Measurements from ENCODE around the gene ITGA11.

The ITGA11 gene

DNA sequence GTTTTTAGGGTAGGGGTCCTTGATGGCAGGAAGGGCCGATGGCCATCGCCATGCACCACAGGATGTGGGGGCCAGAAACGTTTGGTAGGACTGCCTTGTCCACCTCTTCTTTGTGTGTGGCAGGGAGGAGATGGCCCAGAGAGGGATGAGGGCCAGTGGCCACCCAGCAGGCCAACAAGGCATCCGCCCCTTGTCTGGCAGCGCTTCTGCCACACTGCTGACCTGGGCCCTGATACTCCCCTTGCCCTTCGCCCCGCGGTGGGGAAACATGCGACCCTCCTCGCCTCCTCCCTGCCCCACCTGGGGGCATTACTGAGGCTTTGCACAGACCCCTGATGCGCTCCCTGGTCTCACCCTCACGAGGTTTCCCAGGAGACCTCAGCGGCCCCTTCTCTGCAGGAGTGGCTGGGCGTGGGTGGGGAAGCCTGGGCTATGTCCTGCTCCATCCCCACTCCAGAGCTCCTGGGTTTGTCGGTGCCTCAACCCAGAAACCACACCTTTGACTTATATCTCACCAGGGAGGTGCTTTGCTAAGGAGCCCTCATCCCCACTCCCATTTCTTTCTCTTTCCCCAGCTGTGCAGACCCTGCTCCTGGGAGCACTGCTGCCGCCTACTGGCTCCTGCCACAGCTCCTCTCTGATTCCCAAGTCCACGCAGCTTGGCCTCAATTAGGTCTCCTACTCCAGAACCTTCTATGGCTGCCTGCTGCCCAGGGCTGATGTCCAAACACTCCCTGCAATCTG lies 115.7 kb downstream of the ITGA11 start:
- Histone ChIP-seq H3K36me3 (ENCODE audit: control insufficient read depth in 1 of 2, insufficient read depth in 2 of 2, low read length in 2 of 2) (peaks cover 0 to 3% of the 10 kb centered on the region in 2 donors), H3K27me3 (ENCODE audit: low read depth, low read length) (no peaks in the 10 kb centered on the region), H3K9me3 (ENCODE audit: control insufficient read depth in 1 of 2, low read length in 2 of 2) (no peaks in the 10 kb centered on the region), H3K4me3 (ENCODE audit: low read depth in 1 of 2, low read length in 2 of 2) (no peak overlapping the region), H3K27ac (ENCODE audit: low read length) (no peak overlapping the region), H3K4me1 (ENCODE audit: control insufficient read depth in 1 of 2, insufficient read depth in 2 of 2, low read length in 2 of 2) (no peaks in the 10 kb centered on the region)

DNA sequence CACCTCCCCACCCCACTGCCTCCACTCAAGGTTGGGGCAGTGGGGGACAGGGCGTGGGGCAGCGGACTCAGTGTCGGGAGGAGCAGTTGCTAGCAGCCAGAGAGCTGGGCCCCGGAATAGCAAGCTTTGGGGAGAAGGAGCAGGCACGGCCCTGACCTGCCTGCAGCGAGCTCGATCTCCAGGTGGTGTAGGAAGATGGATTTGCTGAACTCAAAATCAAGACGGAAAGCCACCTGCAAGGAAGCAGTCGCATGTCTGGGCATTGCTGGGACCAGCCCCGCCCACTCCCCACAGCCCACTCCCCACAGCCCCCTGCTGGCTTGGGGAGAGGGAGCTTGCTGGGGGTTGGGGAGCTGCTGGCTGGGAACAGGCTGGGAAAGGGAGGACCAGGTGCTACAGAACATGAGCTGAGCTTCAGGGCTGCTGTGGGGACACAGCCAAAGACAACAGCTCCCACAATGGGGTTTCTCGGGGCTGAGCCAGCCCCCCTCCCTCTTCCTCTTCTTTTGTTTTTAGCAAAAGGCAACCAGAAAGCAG lies 116.4 kb downstream of the ITGA11 start:
- peaks cover 0 to 3% of the 10 kb centered on the region in 2 donors for H3K36me3 ChIP-seq (ENCODE audit: control insufficient read depth in 1 of 2, insufficient read depth in 2 of 2, low read length in 2 of 2)
- H3K4me3 ChIP-seq (ENCODE audit: low read depth in 1 of 2, low read length in 2 of 2), result no peak overlapping the region
- no peaks in the 10 kb centered on the region for H3K27me3 ChIP-seq (ENCODE audit: low read depth, low read length)
- H3K4me1 ChIP-seq (ENCODE audit: control insufficient read depth in 1 of 2, insufficient read depth in 2 of 2, low read length in 2 of 2), result no peaks in the 10 kb centered on the region
- H3K9me3 ChIP-seq (ENCODE audit: control insufficient read depth in 1 of 2, low read length in 2 of 2), result no peaks in the 10 kb centered on the region
- no peak overlapping the region for H3K27ac ChIP-seq (ENCODE audit: low read length)

DNA sequence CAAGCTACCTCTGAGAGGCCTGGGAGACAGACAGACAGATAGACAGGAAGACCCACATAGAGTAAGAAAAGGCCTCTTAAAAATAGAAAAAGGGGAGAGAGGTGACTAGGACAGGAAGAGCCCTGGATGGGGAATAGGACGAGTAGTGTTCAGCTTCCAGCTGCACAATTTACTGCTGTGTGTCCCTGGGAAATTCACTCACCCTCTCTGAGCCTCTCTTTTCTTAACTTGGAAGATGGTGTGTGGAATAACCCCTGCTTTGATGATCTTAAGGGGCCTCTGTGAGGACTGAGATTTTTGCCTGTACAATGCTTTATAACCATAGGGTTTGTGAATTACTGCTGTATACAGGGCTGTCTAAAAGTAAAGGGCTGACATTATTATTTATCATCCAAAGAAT lies 116.9 kb downstream of the ITGA11 start:
- Histone ChIP-seq H3K4me3 (ENCODE audit: low read depth in 1 of 2, low read length in 2 of 2) (no peak overlapping the region), H3K4me1 (ENCODE audit: control insufficient read depth in 1 of 2, insufficient read depth in 2 of 2, low read length in 2 of 2) (no peaks in the 10 kb centered on the region), H3K27ac (ENCODE audit: low read length) (no peak overlapping the region), H3K27me3 (ENCODE audit: low read depth, low read length) (no peaks in the 10 kb centered on the region), H3K36me3 (ENCODE audit: control insufficient read depth in 1 of 2, insufficient read depth in 2 of 2, low read length in 2 of 2) (peaks cover 0 to 3% of the 10 kb centered on the region in 2 donors), H3K9me3 (ENCODE audit: control insufficient read depth in 1 of 2, low read length in 2 of 2) (no peaks in the 10 kb centered on the region)

DNA sequence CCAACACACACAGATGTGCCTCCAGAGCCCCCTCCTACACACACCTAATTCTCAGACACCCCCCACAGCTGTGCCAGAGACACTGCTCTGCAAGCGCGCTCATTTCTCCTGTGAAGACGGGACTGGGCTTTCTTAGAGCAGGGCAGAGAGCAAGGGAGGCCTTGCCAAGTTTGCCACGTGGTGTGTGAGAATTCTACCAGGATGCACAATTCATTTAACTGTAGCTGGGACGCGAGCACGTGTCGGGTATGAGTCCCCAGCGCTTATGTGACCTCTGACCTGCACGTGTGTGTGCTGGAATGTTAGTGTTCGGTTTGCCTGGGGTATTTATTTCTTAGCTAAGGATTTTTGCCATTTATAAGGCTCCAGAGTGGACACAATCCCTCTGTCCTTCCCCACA lies 117.4 kb downstream of the ITGA11 start:
- no peaks in the 10 kb centered on the region for H3K9me3 ChIP-seq (ENCODE audit: control insufficient read depth in 1 of 2, low read length in 2 of 2)
- H3K4me3 ChIP-seq (ENCODE audit: low read depth in 1 of 2, low read length in 2 of 2), result no peak overlapping the region
- no peaks in the 10 kb centered on the region for H3K27me3 ChIP-seq (ENCODE audit: low read depth, low read length)
- peaks cover 0 to 3% of the 10 kb centered on the region in 2 donors for H3K36me3 ChIP-seq (ENCODE audit: control insufficient read depth in 1 of 2, insufficient read depth in 2 of 2, low read length in 2 of 2)
- H3K27ac ChIP-seq (ENCODE audit: low read length), result no peak overlapping the region
- no peaks in the 10 kb centered on the region for H3K4me1 ChIP-seq (ENCODE audit: control insufficient read depth in 1 of 2, insufficient read depth in 2 of 2, low read length in 2 of 2)

DNA sequence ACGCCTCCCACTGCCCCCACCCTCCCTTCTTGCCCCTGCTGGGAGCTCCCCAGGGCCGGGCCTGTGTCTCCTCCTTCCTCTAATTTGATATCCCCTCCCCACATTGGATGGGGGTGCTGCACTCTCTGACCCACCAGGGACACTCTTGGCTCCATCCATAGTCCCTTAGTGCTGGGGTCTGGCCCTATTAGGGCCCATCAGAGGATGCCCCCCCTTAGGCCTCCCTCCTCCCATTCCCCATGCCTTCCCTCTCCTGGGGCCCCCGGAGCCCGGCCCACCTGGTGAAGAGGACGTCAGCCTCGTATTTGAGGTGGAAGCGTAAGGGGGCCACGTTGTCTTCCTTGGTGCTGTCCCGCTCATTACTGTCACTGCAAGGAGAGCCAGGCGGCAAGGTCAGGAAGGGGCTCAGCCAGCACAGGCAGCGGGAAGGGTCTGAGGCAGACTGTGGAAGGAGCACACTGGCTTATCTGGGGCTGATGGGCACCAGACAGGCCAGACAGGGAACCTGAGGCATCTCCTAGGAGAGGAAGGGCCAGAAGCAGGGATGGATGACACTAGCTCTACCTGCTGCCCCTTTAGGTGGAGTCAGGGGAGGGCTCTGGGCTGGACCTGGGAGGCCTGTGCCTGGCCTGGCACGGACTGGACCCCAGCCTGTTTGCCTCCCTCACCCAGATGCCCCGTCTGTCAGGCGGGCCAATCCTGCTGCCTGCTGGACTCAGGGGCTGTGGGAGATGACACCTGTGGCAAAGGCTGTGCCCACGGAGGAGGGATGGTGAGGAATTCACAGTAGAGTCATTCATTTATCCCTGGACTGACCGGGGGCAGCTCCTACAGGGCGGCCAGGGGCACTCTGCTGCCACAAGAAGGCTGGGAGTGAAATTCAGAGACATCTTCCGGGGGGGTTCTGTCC lies 118.2 kb downstream of the ITGA11 start:
- Histone ChIP-seq H3K4me1 (ENCODE audit: control insufficient read depth in 1 of 2, insufficient read depth in 2 of 2, low read length in 2 of 2) (no peaks in the 10 kb centered on the region), H3K27ac (ENCODE audit: low read length) (no peak overlapping the region), H3K27me3 (ENCODE audit: low read depth, low read length) (no peaks in the 10 kb centered on the region), H3K4me3 (ENCODE audit: low read depth in 1 of 2, low read length in 2 of 2) (no peak overlapping the region), H3K36me3 (ENCODE audit: control insufficient read depth in 1 of 2, insufficient read depth in 2 of 2, low read length in 2 of 2) (peaks cover 0 to 3% of the 10 kb centered on the region in 2 donors), H3K9me3 (ENCODE audit: control insufficient read depth in 1 of 2, low read length in 2 of 2) (no peaks in the 10 kb centered on the region)

DNA sequence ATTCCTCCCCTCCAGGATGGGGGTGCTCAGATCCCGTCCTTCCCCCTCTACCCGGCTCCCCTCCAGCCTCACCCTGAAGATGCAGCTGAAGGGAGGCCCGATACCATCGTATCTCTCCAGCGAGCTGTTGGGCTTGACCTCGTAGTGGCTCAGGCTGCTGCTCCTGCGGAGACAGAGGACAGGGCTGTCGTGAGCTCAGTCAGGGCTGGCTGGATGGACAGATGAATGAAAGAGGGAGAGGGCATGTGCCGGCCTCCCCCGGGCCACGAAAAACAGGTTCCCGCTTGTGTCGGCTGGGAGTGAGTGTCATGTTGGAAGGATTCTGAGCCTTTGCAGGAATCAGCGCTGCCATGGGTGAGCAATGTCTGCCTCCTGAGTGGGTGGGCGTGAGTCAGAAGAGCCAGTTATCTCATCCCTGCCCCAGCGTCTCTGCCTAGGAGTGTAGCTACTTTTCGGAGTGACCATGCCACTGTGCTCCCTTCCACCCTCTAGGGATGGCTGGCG lies 119.2 kb downstream of the ITGA11 start:
- H3K27ac ChIP-seq (ENCODE audit: low read length), result no peak overlapping the region
- no peaks in the 10 kb centered on the region for H3K4me1 ChIP-seq (ENCODE audit: control insufficient read depth in 1 of 2, insufficient read depth in 2 of 2, low read length in 2 of 2)
- no peak overlapping the region for H3K4me3 ChIP-seq (ENCODE audit: low read depth in 1 of 2, low read length in 2 of 2)
- no peaks in the 10 kb centered on the region for H3K27me3 ChIP-seq (ENCODE audit: low read depth, low read length)
- no peaks in the 10 kb centered on the region for H3K9me3 ChIP-seq (ENCODE audit: control insufficient read depth in 1 of 2, low read length in 2 of 2)
- H3K36me3 ChIP-seq (ENCODE audit: control insufficient read depth in 1 of 2, insufficient read depth in 2 of 2, low read length in 2 of 2), result peaks cover 0 to 3% of the 10 kb centered on the region in 2 donors

DNA sequence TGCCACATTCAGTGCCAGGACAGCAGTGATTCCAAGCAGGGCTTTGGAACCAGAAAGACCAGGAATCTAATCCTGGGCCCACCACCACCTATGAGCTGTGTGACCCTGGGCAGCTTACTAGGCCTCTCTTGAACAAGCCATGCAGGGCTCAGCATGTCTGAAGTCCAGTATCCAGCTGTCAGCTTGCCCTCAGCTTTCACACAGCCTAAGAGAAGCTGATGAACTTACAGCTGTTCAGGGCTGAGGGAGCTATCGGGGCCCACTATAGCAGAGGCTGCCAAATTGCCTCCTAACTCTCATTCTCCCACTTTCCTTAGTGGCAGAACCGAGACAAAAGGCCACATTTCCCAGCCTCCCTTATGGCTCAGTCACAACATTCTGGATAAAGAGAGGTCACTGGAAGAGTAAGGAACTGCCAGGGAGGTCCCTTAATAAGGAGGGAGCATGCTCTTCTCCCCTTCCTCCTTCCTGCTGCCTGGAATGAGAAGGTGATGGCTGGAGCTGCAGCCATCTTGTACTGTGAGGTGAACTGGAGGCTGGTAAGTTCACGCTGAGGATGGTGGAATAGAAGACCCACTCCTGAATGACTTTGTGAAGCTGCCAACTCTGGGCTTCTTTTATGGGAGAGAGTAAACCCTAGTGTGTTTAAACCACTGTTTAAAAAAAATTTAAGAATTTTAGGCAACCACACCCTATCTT lies 120.0 kb downstream of the ITGA11 start:
- Histone ChIP-seq H3K27me3 (ENCODE audit: low read depth, low read length) (no peaks in the 10 kb centered on the region), H3K36me3 (ENCODE audit: control insufficient read depth in 1 of 2, insufficient read depth in 2 of 2, low read length in 2 of 2) (no peaks in the 10 kb centered on the region), H3K4me1 (ENCODE audit: control insufficient read depth in 1 of 2, insufficient read depth in 2 of 2, low read length in 2 of 2) (no peaks in the 10 kb centered on the region), H3K4me3 (ENCODE audit: low read depth in 1 of 2, low read length in 2 of 2) (no peak overlapping the region), H3K27ac (ENCODE audit: low read length) (no peak overlapping the region), H3K9me3 (ENCODE audit: control insufficient read depth in 1 of 2, low read length in 2 of 2) (no peaks in the 10 kb centered on the region)

DNA sequence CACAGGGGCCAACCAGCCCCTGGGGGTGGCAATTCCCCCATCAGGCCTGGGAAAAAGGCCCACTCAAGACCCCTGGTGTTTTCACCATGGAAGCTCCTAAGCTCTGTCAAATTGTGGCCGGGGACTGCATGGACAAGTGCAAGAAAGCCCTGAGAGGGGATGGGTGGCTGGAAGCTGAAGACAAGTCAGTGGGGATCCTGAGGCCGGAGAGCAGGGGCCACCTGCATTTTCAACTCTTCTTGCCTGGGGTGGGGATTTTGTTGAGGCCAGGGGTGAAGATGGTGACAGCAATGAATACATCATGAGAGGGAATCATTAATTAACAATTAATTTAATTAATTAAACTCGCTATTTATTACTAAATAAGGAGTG lies 120.5 kb downstream of the ITGA11 start:
- H3K36me3 ChIP-seq (ENCODE audit: control insufficient read depth in 1 of 2, insufficient read depth in 2 of 2, low read length in 2 of 2), result no peaks in the 10 kb centered on the region
- H3K27me3 ChIP-seq (ENCODE audit: low read depth, low read length), result no peaks in the 10 kb centered on the region
- H3K27ac ChIP-seq (ENCODE audit: low read length), result no peak overlapping the region
- no peaks in the 10 kb centered on the region for H3K9me3 ChIP-seq (ENCODE audit: control insufficient read depth in 1 of 2, low read length in 2 of 2)
- H3K4me3 ChIP-seq (ENCODE audit: low read depth in 1 of 2, low read length in 2 of 2), result no peak overlapping the region
- peaks cover 0 to 1% of the 10 kb centered on the region in 2 donors for H3K4me1 ChIP-seq (ENCODE audit: control insufficient read depth in 1 of 2, insufficient read depth in 2 of 2, low read length in 2 of 2)

DNA sequence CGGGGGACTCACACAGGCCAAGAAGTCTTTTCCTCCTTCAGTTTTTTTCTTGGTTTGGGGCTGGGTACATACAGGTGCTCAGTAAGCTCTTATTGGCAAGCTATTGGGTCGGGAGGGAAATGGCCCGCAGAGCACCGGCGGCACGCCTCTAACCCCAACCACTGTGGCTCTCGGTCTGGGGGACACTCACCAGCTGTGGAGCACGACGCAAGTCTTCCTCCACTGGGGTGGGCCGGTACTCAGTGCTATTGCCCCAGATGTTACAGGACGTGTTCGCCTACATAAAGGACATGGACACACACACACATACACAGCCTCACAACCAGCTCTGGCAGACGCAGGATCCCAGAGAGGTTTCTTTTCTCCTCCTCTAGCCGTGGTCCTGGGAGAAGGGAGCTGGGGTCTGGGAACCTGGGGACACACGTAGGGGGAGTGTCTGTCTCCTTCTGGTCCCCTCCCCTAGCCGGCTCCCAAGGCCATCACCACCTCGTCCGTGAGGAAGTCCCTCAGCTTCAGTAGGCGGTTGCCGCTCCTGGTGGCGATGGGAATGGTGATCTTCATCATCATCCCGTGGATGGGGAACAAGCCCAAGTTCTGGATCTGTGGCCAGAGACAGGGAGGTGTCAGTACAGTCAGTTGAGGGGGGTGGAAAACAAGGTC lies 121.0 kb downstream of the ITGA11 start:
- Histone ChIP-seq H3K9me3 (ENCODE audit: control insufficient read depth in 1 of 2, low read length in 2 of 2) (no peaks in the 10 kb centered on the region), H3K4me1 (ENCODE audit: control insufficient read depth in 1 of 2, insufficient read depth in 2 of 2, low read length in 2 of 2) (peaks cover 0 to 4% of the 10 kb centered on the region in 2 donors), H3K4me3 (ENCODE audit: low read depth in 1 of 2, low read length in 2 of 2) (no peak overlapping the region), H3K27me3 (ENCODE audit: low read depth, low read length) (no peaks in the 10 kb centered on the region), H3K27ac (ENCODE audit: low read length) (no peak overlapping the region), H3K36me3 (ENCODE audit: control insufficient read depth in 1 of 2, insufficient read depth in 2 of 2, low read length in 2 of 2) (no peaks in the 10 kb centered on the region)

DNA sequence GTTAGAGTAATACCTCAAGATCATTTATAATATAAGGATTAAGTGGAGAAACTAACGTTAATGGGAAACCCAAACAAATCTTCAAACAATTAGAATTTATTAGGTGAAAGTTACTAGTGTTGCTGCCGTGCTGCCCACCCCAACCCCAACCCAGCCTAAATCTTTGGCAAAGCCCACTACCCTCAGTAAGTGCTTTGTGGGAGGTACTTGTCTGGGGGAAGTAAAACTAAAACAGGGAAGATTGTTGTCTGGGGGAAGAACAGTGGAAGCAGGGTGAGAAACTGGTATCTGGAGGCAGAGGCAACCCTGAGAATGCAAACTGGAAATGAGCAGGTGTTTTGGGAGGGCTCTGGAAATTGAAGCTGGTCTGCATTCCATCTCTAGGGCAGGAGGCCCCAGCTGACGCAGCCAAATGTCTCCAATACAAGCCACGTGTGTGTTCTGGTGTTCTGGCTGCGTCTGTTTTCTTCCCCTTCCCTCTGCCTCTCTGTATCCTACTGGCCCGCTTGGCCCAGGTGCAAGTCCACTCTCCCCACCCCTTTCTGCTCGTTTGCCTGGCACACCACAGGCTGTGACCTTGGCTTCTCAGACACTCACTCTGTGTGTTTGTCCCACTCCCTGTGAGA lies 121.7 kb downstream of the ITGA11 start:
- H3K27ac ChIP-seq (ENCODE audit: low read length), result no peak overlapping the region

More for the DNA sequence above, 121.7 kb downstream of the ITGA11 start:
- Histone ChIP-seq H3K36me3 (ENCODE audit: control insufficient read depth in 1 of 2, insufficient read depth in 2 of 2, low read length in 2 of 2) (no peaks in the 10 kb centered on the region), H3K4me3 (ENCODE audit: low read depth in 1 of 2, low read length in 2 of 2) (no peak overlapping the region), H3K4me1 (ENCODE audit: control insufficient read depth in 1 of 2, insufficient read depth in 2 of 2, low read length in 2 of 2) (peaks cover 0 to 4% of the 10 kb centered on the region in 2 donors), H3K9me3 (ENCODE audit: control insufficient read depth in 1 of 2, low read length in 2 of 2) (no peaks in the 10 kb centered on the region), H3K27me3 (ENCODE audit: low read depth, low read length) (no peaks in the 10 kb centered on the region)
